GM19043 (cell line): ENCODE data around the gene L3MBTL2.

Source experiments
- ATAC-seq: cut with Tn5 transposase; IDR thresholded peaks from one replicate; pipeline ENCODE4 v1.9.1; 2021; ENCODE audit warnings: low read depth; ENCODE audit not compliant: unreplicated experiment

The L3MBTL2 gene

GRCh38 chr22:41263704-41264103 is 58.6 kb downstream of the L3MBTL2 start:
- ATAC-seq: no peak

DNA sequence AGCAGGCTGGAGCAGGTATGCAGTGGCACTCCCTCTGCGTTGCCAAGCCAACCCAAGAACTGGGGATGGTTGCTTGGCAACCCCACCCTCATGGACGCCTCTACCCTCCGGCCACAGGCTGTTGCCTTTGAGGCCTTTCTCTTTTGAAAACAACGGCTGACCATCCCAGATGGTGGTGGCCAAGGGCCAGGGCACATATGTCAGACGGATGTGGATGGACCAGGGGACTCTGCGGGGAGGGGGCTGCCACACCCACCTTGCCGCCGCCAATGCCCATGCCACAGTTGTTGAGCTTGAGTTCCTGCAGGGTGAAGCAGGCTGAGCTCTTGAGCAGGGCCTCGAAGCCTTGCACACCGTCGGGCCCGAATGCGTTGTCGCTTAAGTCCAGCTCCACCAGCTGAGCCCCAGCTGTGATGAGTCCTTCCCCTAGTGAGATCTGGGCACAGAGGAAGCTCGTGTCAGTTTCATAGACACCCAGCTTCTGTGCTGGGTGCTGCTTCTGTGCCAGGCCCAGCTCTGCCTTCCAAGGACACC is 59.4 kb downstream of the L3MBTL2 start:
- ATAC-seq: no peak

GRCh38 chr22:41267958-41268357 is 62.8 kb downstream of the L3MBTL2 start:
- no peak for ATAC-seq

DNA sequence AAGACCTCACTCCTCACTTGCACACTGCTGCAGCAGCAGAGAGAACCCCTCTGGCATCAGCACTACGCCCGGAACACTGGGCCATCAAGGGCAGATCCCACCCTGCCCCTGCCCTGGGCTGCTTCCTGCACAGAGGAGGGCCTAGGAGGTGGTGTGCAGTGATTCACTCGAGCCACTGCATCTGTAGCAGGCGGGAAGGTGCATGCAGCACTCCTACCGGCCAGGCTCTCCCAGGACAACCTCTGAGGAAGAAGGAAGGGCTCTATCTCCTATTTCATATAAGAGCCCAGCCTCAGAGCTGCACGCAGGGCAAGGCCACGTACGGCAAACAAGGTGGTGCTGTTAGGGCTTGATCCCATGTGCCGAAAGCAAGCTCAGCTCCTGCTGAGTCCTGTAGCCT is 66.7 kb downstream of the L3MBTL2 start:
- ATAC-seq: no peak

GRCh38 chr22:41273128-41273527 is 68.0 kb downstream of the L3MBTL2 start:
- ATAC-seq: no peak

GRCh38 chr22:41274856-41275255 is 69.7 kb downstream of the L3MBTL2 start:
- ATAC-seq: no peak

DNA sequence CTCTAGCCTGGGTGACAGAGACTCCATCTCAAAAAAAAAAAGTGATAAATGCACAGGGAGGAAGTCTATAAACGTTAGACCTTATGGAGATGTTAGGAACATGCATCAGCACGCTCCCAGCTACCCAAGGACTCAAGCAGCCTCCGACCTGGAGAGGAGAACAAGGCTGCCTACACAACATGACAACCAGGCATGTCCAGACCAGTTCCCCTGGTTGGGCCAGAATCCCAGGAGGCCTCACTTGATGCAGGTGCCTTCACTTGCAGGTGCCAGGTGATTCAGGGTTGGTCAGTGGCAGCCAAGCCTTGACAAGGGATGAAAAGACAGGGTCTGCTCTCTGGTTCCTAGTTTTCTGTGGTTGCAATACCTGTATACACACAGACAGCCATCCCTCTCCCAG is 75.0 kb downstream of the L3MBTL2 start:
- ATAC-seq: no peak

DNA sequence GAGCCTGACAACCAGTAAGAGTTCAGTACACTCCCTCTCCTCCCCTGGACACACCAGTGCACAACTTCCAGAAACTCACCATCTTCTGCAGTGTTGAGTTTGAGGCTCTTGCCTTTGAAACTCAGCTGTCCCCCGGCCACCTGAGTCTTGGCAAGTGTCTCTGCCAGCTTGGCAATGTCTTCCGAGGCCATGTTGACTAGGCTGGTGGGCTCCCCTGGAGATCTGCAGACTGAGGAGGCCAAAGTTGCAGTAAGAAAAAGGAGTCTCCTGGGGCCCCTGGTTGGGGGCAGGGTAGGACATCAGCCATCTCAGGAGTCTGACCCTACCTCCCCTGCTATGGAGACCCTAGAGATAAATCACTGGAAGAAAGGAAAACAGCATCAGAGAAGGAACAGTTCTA is 75.7 kb downstream of the L3MBTL2 start:
- ATAC-seq: no peak
